GM21381 (cell line): ENCODE data around the gene PAPSS1.
A peak's percentile ranks its signal among the peaks of the same experiment; 100 is the strongest.
"Not testable (repeated sequence)": the region's sequence is repeated elsewhere in the genome, so short reads cannot be mapped to it uniquely, and the experiment has no call there.

Experiments used
- ATAC-seq: cut with Tn5 transposase; IDR thresholded peaks from one replicate; pipeline ENCODE4 v1.9.1; 2021; ENCODE audit warnings: mild to moderate bottlenecking, moderate library complexity; ENCODE audit not compliant: unreplicated experiment

PAPSS1 gene

GRCh38 chr4:107726131-107726925 is 6.3 kb upstream of the PAPSS1 start:
- not testable (repeated sequence) for ATAC-seq

GRCh38 chr4:107725281-107725859 is 5.3 kb upstream of the PAPSS1 start:
- ATAC-seq, result no peak

GRCh38 chr4:107723331-107723730 is 3.3 kb upstream of the PAPSS1 start:
- ATAC-seq, result not testable (repeated sequence)

GRCh38 chr4:107721436-107722100 is 1.5 kb upstream of the PAPSS1 start:
- no peak for ATAC-seq

GRCh38 chr4:107719207-107719921 is 670 bp downstream of the PAPSS1 start:
- ATAC-seq, result peak; percentile 2

- peak; percentile 33 for ATAC-seq
Measured at GRCh38 chr4:107718351-107718965, 1.6 kb downstream of the PAPSS1 start.

- no peak for ATAC-seq
Measured at GRCh38 chr4:107714256-107714655, 5.8 kb downstream of the PAPSS1 start.

- ATAC-seq, result no peak
Measured at GRCh38 chr4:107712236-107712635, 7.8 kb downstream of the PAPSS1 start.

GRCh38 chr4:107711831-107712230 is 8.2 kb downstream of the PAPSS1 start:
- ATAC-seq, result no peak

GRCh38 chr4:107710493-107711459 is 9.3 kb downstream of the PAPSS1 start:
- ATAC-seq, result no peak

- ATAC-seq, result no peak
Measured at GRCh38 chr4:107709916-107710315, 10.1 kb downstream of the PAPSS1 start.

- no peak for ATAC-seq
Measured at GRCh38 chr4:107708225-107708624, 11.8 kb downstream of the PAPSS1 start.

GRCh38 chr4:107705742-107706556 is 14.1 kb downstream of the PAPSS1 start:
- ATAC-seq, result no peak

GRCh38 chr4:107701565-107701964 is 18.5 kb downstream of the PAPSS1 start:
- no peak for ATAC-seq

GRCh38 chr4:107699466-107700206 is 20.4 kb downstream of the PAPSS1 start:
- no peak for ATAC-seq

GRCh38 chr4:107696187-107696586 is 23.8 kb downstream of the PAPSS1 start:
- ATAC-seq, result not testable (repeated sequence)

GRCh38 chr4:107693132-107693531 is 26.9 kb downstream of the PAPSS1 start:
- no peak for ATAC-seq

GRCh38 chr4:107692202-107692601 is 27.8 kb downstream of the PAPSS1 start:
- no peak for ATAC-seq
